ENCODE data around the gene SOX9.
"Not testable (repeated sequence)": the region's sequence is repeated elsewhere in the genome, so short reads cannot be mapped to it uniquely, and the experiment has no call there.

The SOX9 gene

DNA sequence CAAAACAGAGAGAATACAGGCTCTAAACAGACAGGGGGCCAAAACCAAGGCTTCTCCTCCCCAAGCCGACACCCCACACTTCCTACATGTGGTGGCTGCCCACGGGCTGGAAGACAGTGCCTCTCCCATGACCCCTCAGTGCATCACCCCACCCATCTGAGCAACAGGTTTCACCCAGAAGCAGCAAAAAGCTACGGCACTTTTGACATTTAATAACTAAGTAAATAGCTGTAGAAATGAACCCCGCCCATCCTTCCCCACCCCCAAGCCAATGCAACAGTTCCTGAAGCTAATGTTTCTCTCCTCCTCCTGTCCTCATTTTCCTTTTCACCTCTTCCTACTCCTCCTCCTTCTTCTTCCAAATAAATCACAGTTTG, 9.9 kb upstream of the SOX9 start:
- no peak for DNase-seq

DNA sequence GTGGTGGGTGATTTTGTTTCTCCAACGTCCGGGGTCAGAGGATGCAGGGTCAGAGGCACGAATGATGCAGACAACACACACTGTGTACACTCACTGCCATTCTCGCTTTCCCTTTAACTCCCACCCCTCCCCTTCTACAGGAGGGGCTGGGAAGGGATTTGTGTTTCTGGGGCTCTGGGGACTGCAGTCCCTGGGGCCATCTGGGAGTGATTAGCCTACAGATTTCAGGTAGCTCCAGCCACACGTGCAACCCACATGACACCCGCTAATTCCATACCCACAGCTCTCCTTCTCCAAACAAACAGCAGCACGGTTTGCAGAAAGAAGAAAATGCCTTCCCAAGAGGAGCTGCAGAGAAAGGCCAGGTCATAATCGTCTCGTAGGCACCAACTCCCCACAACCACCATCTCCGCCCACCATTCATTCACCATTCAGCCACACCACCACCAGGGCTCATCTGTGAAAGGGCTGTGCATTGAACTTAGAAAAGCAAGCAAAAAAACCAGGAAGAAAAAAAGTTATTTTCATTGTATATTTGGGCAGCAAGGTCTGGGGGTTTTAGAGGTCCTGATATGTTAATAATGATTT, 9.4 kb upstream of the SOX9 start:
- DNase-seq, result no peak

- DNase-seq, result not testable (repeated sequence)
These were observed 8.9 kb upstream of the SOX9 start for GRCh38 chr17:72111926-72112325.

DNA sequence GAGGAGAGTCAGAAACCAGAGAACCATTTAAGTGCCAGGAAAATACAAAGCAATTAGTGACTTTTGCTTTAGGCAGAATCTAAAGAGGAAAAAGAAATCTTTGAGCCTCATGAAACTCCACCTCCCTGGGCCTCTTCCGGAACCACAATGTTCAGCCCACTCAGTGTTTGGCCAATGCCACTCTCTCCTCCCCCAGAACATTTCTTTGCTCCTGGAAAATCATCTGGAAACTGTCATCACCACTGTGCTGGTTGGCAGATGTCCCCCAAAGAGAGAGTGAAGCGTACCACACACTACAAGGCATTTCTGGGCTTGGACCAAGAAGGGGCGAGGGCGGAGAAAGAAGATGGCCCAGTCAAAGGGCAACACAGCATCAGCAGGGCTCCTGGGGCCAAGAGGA, 7.1 kb upstream of the SOX9 start:
- DNase-seq, result peak in 3 of 58 donors; percentile 8 to 10 (median 10)

DNA sequence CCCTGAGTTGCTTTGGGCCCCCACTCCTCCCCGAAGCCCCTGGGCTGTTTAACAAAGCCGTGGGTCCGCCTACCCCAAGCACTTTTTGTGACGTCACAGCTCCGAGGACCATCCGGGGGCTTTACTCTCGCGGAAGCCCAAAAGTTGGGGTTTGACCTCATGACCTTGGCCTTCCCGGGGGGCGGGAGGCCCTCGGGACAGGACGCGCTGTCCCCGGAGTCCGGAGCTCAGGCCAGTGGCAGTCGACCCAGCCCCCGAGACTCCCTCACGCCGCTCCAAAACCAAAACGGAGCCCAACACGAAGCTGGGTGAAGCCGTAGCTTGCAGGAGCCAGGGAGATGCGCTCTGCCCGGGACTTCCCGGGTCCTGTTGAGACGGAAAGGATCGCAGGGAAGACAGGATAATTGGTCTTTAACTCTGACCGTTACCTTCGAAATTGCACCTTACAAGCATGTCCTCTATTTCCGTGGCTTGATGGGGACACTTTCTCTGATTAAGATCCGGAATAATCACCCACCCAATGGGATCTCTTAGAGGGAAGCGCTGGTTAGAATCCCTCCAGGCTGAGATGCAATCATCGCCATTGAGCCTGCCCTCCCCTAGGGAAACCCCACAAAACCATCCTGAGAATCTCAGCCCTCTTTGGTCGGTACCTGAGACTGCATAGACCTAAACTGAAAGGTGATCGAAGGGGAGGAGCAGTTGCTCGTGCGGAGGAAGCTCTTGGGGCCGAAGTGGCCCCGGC, 4.9 kb upstream of the SOX9 start:
- peak in 2 of 58 donors; percentile 8 to 15 for DNase-seq

DNA sequence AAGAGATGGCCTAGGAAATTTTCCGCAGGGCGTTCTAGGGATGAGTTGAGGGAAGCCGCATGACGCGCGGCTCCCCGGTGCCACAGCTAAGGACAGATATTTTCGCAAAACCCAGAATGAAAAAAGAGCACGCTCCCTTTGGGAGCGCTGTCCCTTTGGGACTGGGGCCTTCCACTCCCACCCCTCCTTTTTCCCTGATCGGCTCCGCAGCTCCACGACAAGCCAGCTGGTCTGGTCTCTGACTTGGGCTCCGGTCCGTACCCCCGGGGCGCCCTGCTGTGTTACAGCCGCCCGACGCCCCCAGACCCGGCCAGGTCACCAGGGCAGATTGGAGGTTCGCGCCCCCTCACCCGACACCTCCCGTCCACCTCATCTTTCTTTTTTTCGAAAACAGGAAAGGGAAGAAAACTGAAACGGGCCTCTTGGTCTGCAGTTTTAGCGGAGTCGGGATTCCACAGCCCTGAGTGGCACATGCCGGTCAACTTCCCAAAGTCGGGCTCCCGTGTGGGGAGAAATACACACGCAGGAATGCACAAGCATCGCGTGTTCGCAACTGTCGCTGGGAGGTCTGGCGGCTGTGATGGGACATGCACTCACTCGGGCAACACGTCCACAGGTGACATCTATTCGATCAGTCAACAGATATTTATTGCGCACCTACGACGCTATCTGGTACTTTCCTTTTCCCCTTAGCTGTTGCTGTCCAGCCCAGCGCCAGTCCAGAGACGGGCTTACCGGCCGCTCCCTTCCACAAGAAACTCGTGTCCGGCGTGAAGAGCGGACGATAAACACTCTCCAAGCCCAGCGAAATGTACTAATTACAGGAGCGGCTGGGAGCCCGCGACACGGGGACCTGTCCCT, 3.9 kb upstream of the SOX9 start:
- peak in 4 of 58 donors; percentile 19 to 34 (median 22) for DNase-seq

GRCh38 chr17:72117535-72118334, 3.1 kb upstream of the SOX9 start:
- DNase-seq, result peak in 21 of 58 donors; percentile 16 to 76 (median 38)

GRCh38 chr17:72118335-72119076, 2.3 kb upstream of the SOX9 start:
- DNase-seq, result peak in 54 of 58 donors; percentile 31 to 88 (median 70)

DNA sequence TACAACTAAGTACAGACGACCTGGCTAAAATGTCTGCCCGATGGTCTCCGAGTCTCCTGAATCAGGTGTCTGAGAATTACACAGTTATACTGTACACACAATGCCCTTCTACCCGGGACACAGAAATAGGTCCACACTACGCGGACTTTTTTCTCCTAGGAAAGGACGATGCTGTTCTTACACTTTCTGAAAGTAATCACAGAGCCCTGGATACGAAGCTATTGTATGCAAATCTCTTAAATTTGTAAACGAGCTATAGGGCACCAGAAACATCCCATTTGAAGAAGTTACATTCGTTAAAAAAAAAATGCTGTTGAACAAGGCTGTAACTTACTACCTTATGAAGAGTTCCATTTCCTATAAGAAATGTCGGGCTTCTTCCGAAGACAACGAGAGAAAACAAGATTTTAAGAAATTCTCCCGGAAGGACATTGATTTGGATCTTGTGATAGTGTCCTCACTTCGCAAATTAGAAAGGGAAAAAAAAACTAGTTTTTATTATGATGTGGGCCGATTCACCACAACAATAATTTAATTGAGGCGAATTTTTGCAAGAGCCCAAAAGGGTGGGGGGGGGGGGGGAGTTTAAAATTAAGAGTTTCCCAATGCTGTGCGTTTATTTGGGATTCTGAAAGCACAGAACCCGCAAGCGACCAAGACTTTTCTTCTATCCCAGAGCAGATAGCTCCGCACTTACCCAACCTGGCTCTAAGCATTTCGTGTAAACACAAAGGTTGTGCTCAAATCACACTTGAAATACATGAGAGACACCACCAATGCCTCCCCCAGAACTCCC, 1.5 kb upstream of the SOX9 start:
- DNase-seq, result peak in 1 of 58 donors; percentile 50

DNA sequence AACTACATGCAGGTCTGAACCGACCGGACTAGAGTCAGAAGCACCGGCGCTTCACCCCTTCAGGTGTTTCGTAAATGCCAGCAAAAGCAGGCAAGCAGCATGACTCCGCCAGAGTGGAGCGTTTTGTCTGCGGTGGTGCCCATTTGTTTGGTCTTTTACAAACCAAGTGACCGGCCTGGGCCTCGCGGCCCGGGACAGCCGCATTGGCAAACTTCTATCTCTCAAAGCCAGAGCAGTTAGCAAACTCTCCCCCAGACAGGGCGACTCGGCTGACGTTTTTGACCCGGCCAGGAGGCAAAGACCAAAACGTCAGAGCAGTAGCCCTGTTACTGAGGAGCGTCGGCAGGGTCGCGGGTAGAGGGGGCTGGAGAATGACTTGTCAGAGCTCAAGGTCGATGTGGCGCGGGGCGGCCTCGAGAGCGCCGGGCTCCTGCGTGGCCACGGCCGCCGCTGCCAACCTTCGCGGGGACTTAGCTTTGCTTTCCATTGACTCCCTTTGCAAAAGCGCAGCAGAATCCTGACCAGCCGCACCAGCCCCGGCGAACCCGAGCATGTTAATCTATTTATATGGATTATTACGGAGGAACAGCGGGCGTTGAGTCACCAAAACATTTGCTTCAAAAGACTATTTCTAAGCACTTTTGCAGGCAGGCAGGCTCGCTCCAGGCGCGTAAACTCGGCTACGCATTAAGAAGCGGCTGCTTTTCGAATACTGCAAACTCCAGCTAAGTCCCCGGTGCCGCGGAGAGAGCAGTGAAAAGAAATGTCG, 763 bp upstream of the SOX9 start:
- peak in 38 of 58 donors; percentile 39 to 81 (median 71) for DNase-seq

- DNase-seq, result peak in 29 of 58 donors; percentile 27 to 76 (median 51)
These were observed 567 bp downstream of the SOX9 start for GRCh38 chr17:72121164-72122009.

DNA sequence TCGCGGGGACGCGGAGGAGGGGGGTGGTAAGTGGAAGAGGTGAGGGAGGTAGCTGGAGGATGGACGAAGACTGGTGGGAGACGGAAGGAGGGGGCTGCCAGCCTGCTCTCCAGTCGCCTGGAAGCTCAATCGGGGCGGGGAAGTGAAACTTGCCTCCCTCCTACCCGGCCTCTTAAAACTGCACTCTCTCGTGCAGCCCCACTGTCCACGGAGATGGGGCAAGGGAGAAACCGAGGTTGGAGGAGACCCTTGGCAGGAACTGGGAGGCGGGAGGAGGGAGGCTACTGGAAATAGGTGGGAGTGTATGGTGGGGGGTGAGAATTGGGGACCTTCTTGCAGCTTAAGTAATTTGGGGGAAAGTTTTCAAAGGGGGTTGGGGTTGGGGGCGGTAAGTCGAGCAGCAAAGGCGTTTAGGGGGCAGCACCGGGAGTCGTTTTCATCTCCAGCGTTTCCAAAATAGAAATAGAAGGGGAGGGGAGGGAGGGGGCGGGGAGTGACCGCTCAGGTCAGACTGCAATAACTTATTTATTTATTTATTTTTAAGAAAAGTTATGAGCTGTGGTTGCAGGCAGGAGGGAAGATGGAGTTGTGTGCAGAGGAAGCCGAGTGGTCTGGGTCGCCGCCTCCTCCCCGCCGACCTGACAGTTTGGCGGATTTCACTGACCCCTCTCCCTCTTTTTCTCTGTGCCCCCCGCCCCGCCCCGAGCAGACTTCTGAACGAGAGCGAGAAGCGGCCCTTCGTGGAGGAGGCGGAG, 1.4 kb downstream of the SOX9 start:
- DNase-seq, result peak in 12 of 58 donors; percentile 7 to 57 (median 34)

GRCh38 chr17:72122765-72123529, 2.1 kb downstream of the SOX9 start:
- DNase-seq, result peak in 29 of 58 donors; percentile 12 to 62 (median 33)

- peak in 21 of 58 donors; percentile 12 to 60 (median 41) for DNase-seq
These were observed 3.0 kb downstream of the SOX9 start for GRCh38 chr17:72123530-72124437.

- DNase-seq, result no peak
These were observed 3.6 kb downstream of the SOX9 start for GRCh38 chr17:72124438-72124775.

Measured in anterior cingulate cortex (tissue), 58 donors.